GM19438 (cell line): ENCODE measurements around the gene USF3.

ENCODE experiments used
- ATAC-seq: cut with Tn5 transposase; IDR thresholded peaks from one replicate; pipeline ENCODE4 v1.9.1; 2021; ENCODE audit warnings: low read depth; ENCODE audit not compliant: unreplicated experiment

Gene USF3

DNA sequence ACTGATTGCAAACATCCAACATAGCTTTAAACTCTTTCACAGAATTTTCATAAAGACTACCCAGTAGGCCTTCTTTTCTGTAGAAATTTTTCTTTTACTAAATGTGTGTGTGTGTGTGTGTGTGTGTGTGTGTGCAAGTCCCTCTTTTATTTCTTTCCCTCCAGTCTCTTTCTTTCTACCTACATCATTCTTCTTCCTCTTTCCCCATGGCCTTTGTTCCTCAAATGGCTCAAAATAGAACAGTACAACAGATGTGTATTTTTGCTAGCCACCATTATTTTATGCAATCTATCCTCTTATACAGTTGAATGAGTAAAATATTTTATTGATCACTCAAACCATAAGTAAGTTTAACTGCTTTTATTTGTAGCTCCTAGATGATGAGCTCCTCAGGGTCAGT lies 76.4 kb downstream of the USF3 start:
- no peak for ATAC-seq

DNA sequence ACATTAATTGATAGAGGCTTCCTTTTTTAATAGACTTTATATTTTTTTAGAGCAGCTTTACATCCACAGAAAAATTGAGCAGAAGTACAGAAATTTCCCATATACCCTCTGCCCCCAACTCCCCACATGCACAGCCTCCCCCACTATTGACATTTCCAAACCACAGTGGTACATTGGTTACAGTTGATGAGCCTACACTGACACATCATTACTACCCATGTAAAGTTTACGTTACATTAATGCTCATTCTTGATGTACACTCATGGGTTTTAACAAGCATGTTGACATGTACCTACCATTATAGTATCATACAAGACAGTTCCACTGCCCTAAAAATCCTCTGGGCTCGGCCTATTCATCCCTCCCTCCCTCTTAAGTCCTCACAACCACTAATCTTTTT lies 78.7 kb downstream of the USF3 start:
- ATAC-seq = no peak

DNA sequence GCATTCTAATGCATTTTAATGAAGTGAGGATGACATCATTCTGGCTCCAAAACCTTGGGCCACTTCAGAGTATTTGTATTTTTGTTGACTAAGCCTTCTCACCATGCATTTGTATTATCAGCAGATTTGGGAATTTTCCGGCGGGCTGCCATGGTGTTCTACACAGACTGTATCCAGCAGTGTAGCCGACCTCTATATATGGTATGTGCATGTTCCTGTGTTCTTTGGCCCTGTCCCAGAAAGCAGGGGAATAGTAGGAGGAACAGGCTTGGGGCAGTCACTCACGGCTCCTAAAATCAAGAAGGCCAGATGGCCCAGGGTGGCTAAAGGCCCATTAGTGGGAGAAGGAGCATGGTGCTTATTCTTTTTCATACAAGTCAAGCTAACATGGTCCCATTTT lies 80.5 kb downstream of the USF3 start:
- ATAC-seq = no peak

DNA sequence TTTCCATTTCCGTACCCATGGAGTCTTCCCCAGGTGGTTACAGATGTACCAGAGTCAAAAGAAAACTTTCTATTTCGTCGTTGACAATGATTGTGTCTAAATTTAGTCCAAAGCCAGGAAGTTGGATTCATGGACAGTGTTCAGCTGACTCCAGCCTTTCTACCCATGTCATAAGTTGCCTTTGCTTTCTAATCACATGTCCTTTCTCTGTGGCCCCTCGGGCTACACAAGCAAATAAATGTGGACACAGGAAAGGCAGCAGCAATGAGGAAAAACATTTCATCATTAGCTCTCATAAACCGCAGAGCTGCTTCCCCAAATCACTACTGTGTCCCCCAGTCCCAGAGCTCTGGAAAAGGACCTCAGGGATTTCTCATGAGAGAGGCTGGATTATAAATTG lies 82.0 kb downstream of the USF3 start:
- no peak for ATAC-seq

DNA sequence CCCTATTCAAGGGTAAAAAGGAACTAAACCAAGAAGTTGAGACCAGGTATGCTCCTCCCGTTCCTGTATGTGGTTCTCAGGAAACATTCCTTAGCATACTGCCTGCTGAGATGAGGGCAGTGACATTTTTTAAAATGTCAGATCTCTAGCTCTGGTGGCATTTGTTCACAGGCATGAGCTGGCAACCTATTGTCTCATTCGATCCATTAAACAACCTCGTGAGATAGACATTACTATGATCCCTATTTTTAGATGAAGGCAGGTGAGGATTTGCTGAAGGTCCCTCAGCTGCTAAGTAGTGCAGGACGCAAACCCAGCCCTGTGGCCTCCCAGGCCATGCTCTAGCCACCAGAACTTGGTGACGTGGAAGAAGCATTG lies 89.2 kb downstream of the USF3 start:
- no peak for ATAC-seq

DNA sequence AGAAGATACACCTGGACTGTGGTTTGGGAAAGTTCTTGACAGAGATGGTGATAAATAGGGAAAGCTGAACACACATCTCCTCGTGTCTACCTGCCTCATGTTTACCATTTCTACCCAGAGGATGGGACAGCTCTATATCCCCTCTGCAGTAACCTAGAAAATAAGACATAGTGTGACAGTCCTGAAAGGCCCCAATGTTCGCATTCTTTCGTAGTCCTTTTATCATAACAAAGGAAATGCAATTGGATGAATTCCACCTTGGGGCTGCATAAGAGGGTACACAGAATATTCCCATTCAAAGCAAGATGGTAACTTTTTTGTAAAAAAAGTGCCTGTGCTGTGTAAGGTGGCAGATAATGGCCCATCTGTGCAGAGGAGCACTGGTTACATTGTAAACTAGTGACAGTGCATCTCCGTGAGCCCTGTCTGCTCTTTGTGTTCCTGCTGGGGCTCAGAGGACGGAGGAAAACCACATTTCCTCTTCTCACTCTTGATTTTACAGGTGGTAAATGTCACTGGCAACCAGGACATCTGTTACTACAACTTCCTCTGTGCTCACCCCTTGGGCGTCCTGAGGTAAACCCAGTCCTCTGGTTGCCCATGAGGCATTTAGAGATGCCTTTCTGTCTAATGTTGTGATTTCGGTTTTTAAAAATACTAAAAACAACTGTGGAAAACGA lies 89.8 kb downstream of the USF3 start:
- peak; percentile 98 for ATAC-seq

DNA sequence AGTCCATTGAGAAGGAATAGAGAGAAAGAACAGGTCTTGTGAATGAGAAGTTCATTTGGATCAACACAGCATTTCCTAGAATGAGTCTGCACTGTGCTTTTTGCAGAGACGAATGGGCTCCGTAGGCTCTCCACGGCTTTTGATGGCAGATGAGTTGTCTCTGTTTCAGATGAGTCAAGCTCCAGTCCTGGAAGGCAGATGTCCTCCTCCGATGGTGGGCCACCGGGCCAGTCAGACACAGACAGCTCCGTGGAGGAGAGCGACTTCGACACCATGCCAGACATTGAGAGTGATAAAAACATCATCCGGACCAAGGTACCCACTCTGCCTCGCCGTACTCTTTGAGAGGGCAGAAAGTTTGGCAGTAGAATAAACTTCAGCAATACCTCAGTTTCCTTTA lies 93.6 kb downstream of the USF3 start:
- no peak for ATAC-seq

DNA sequence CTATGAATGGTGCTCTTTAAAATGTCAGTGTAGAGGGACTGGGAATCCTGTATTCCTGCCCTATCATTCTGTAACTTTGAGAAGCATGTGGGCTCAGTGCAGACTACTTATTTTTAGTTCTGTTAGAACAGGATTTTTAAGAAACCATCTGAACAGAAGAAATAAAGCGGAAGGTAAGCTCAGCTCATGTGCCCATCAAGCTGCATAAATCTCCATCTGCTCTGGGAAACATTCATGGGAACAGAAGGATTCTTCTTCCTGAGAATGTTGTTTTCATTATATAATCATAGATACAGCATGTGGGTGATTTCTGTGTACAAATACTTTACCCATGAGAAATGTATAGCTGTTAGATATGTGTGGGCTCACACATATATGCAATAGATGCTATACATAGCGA lies 94.2 kb downstream of the USF3 start:
- no peak for ATAC-seq

DNA sequence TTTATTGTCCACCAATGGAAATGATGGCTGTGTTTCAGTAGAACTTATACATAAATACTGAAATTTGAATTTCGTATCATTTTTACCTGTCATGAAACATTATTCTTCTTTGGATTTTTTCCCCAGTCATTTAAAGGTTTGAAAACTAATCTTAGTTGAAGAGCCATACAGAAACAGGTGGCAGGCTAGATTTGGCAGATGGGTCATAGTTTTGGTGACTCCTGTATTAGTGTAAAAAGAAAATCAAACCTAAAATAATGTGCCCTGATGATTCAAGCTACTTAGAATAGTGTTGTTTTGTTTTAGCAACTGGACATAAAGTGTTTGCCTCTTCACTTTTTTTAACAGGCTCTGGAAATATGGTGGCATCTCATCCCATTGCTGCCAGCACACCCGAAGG lies 95.2 kb downstream of the USF3 start:
- no peak for ATAC-seq

DNA sequence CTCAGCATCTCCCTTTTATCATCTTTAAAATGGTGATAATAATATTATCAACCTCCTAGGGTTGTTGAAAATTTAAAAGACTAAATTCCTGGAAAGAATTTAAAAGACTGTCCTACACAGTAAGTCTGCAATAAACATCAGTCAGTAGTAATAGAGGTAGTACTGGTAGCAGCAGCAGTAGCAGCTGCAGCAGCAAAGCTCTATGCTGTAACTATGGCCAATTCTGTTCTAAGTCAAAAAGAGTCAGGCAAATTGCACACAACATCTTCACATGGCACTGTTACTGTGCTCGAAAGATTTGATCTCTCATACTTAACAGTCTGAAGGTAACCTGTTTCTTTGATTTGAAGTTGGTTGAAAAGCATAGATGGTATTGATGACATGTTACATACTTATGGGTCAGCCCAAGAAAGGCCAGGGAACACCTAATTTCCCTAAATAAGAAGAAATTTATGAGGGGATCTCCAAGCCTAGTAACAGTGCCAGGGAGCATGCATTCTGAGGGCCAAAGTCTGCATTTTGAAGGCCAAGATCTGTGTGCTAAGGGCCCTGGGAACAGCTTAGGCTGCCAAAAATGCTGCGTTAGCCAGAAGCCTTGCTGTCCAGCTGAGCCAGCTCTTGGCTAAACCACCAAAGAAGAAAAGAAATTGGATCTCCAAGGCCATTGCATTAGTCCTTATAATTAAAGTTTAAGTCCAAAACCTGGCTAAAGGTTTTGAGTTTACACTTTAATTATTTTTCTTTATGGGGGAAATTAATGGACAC lies 95.8 kb downstream of the USF3 start:
- ATAC-seq = no peak
